ENCODE results near the gene RBM14.
"Not testable (repeated sequence)": the region's sequence is repeated elsewhere in the genome, so short reads cannot be mapped to it uniquely, and the experiment has no call there.

Gene RBM14, protein sequence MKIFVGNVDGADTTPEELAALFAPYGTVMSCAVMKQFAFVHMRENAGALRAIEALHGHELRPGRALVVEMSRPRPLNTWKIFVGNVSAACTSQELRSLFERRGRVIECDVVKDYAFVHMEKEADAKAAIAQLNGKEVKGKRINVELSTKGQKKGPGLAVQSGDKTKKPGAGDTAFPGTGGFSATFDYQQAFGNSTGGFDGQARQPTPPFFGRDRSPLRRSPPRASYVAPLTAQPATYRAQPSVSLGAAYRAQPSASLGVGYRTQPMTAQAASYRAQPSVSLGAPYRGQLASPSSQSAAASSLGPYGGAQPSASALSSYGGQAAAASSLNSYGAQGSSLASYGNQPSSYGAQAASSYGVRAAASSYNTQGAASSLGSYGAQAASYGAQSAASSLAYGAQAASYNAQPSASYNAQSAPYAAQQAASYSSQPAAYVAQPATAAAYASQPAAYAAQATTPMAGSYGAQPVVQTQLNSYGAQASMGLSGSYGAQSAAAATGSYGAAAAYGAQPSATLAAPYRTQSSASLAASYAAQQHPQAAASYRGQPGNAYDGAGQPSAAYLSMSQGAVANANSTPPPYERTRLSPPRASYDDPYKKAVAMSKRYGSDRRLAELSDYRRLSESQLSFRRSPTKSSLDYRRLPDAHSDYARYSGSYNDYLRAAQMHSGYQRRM

GRCh38 chr11:66616379-66617154 is at the start of gene RBM14:
RBM14 (plus strand) TSS chr11:66616630; CDS start chr11:66616721, 91 bp downstream.
- peak; percentile 99 for DNase-seq

GRCh38 chr11:66567787-66568123 is 48.7 kb upstream of the RBM14 start:
- DNase-seq, result no peak

DNA sequence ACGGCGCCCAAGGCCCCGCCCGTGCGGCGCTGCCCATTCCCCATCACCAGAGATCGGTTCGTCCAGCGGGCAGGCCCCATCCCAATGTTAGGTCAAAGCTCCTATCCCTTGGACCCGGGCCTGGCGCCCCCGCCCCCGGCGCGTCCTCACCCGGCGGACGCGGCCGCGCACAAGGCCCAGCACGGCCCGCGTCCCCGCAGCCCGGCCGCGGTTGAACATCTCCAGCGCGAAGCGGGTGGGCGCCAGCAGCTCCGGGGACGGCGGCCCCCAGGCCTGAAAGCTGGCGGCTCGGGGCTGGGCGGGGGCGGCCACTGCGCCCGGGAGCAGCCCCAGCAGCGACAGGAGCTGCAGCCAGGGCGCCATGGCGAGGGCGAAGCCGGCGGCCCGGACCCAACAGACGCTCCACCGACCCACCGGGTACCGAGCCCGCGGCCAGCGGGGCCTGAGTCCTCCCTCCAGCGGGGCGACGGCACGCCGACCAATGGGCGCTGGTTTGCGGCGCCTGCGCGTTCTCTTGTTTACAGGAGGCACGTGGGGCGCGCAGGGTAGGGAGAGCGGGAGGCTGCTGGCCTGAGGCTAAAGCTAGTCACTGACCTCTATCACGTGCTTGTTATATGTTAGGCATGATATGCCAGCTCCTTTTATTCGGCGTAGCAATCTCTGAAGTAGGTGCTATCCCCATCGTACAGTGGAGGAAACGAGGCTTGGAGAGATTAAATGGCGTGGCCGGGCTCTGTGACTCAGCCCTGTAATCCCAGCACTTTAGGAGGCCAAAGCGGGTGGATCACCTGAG is 48.1 kb upstream of the RBM14 start, which contains the start of gene CTSF:
Gene CTSF (minus strand): TSS at position 483 of the 793 bp plus-strand sequence. CDS start 120 bp downstream, at position 363.
- peak; percentile 55 for DNase-seq

- DNase-seq, result no peak
These were observed 47.4 kb upstream of the RBM14 start for GRCh38 chr11:66569076-66569475.

DNA sequence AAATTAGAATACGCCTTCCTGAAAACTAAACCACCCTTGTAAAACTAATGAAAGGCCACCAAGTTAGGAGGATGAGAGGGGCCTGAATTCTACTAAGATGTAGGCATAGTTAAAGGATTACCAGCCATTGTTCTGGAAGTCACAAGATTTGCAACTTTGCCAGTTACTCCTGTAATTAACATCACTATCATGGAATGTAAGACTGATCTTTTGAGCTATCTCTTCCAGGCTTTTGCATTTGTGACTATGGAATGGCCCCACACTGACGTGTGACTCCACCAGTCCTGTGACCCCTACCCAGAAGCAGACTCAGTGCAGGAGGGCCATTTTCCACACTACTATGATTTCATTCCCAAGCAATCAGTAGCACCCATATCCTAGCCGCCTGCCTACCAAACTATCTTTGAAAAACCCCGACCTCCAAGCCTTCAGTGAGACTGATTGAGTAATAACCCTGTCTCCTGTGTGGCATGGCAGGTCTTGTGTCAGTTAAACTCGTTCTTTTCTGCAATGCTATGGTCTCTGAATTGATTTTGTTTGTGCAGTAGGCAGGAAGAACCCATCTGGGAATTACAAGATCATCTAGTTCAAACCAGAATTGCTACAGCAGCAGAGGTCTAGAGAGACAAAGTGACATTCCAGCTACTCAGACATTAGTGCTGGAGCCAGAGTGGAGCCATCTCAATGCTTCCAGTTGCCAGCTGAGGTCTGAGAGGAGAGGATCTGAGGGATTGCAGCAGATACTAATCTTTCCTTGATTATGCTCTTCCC is 46.2 kb upstream of the RBM14 start:
- DNase-seq, result no peak

DNA sequence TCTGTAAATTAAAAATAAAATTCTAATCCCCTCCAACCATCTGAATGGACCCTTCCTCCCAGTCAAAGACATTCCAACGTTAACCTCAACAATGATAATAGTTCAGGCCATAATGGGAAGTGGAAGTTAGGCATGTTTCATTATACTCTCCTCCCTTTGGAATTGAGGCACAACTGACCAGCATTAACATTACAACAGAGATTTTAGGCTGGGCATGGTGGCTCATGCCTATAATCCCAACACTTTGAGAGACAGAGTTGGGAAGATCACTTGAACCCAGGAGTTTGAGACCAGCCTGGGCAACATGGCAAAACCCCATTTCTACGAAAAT is 45.6 kb upstream of the RBM14 start:
- no peak for DNase-seq

DNA sequence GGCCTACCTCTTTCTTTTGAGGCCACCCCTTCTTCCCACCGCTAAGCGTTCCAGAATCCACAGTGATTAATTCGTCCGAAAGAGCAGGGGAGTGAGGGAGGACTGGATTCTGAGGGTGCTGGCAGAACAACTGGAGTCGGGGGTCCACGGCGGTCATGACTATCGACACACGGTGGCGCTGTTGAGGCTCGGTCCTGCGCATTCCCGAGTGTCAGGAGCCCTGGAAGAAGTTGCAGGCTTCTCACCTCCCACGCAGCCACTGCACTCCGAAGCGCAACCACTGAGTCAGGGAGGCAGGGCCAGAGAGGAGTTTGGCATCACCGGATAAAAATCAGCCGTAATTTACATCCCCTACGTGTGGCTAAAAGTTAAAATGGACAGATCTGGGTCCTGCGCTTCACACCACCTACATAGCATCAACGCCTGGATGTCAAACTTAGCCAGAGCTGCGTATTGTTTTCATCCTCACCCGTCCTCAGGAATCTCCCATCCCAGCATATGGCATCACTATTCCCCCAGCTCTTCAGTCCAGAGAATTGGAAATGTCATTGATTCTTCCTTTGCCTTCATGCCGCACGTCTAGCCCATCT is 37.3 kb upstream of the RBM14 start:
- DNase-seq, result no peak

- no peak for DNase-seq
These were observed 35.6 kb upstream of the RBM14 start for GRCh38 chr11:66580803-66581202.

- DNase-seq, result no peak
These were observed 35.2 kb upstream of the RBM14 start for GRCh38 chr11:66581261-66581660.

DNA sequence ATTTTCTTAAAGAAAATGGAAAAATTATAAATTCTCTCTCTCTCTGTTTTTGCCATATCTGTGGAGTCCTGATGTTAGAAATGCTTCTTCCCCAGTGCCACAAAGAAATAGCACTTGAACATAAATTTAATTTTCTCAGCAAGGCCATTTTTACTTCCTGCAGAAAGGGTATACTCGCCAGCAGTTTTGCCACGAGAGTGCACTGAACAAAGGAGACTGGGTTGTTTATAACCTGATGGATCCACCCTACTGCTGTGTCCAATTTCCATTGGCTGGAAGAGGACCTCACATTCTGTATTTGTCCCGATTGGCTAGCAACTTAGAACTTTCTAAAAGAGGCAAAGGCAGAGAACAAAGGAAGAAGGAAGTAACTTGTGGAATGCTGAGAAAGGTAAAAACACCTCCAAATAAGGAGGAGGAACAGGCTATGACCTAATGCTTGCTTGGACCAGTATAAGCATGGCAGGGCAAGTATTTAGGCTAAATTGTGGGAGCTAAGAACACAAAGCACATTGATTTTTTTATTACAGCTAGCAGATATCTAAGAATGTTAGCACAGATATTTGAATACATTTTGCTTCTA is 33.8 kb upstream of the RBM14 start:
- not testable (repeated sequence) for DNase-seq

GRCh38 chr11:66585447-66585846 is 31.0 kb upstream of the RBM14 start:
- DNase-seq, result not testable (repeated sequence)

DNA sequence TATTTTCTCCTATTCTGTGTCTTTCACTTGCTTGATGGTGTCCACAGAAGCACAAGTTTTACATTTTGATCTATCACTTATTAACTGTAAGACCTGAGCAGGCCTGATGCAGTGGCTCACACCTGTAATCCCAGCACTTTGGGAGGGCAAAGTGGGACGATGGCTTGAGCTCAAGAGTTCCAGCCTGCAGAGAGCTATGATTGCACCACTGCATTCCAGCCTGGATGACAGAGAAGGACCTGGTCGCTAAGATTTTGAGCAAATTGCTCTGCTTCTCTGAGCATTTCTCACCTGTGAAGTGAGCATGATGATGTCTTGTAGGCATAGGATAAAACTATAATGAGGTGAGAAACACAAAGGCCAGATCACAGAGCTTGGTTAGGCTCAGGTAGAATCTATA is 30.3 kb upstream of the RBM14 start:
- DNase-seq, result no peak

DNA sequence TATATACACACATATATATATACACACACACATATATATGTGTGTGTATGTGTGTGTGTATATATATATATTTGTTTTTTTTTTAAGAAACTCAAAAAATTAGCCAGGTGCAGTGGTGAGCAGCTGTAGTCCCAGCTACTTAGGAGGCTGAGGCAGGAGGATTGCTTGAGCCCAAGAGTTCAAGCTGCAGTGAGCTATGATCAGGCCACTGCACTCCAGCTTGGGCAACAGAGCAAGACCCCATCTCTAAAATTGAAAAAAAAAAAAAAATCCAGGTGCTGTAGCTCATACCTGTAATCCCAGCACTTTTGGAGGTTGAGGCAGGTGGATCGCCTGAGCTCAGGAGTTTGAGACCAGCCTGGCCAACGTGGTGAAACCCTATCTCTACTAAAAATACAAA is 27.1 kb upstream of the RBM14 start:
- not testable (repeated sequence) for DNase-seq

- no peak for DNase-seq
These were observed 26.3 kb upstream of the RBM14 start for GRCh38 chr11:66589996-66590675.

DNA sequence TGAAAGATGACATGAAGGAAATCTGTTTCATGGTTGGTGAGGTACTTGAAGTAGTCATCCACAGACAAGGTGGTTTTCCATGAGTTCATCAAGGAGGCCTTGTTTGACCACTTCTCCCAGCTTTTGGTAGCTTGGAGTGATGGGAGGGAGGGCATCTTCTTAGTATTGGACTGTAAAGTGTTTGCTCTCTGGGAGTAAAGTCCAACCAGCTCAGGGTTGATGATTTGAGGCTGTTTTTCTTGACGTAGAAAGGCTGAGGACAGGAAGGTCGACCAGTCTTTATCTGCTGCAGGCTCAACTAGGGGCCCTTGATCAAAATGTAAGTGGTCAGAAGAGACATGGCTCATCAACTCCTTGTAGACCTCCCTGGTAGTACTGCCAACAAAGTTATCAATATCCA is 25.3 kb upstream of the RBM14 start:
- no peak for DNase-seq

DNA sequence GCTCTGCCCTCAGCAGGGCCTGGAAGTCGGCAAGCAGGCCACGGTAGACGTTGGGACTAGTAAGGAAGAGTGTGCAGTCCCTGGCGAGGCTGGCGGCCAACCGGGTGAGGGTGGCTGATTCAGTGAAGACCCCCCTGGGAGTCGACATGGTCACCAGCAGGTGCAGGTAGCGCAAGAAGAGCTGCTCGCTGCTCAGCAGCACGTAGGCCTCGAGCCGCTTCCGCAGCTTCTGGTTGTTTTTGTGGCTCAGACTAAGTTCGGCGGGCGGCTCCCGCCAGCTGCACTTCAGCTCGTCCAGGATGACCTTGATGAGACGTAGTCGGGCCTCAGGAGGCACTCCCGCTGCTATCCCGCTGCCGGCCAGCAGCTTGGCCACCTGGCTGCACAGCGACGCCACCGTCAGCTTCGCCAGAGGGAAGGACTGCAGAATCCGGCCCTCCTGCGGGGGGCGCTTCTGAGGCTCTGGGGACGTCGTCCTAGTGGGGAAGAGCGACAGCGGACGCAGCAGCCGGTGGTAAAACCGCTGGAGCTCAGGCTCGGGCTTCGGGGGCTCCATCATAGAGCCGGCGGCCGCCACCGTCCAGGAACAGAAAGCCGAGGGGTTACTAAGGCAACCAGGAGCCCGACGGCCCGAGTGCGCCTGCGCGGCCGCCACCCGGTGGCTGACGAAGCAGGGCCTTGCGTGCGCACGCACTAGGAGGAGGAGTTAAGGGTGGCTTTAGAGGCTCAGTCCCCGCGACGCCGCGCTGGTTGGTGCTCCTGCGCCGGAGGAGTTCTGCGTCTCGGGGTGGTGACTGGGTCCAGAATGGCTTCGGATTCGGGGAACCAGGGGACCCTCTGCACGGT is 23.8 kb upstream of the RBM14 start, which contains the start of the genes CCDC87 and CCS:
Gene CCDC87 (minus strand): TSS at position 607 of the 846 bp plus-strand sequence. CDS start 48 bp downstream, at position 559.
Gene CCS (plus strand): TSS at position 729 of the 846 bp plus-strand sequence. CDS start 77 bp downstream, at position 806.
- DNase-seq, result peak; percentile 97

DNA sequence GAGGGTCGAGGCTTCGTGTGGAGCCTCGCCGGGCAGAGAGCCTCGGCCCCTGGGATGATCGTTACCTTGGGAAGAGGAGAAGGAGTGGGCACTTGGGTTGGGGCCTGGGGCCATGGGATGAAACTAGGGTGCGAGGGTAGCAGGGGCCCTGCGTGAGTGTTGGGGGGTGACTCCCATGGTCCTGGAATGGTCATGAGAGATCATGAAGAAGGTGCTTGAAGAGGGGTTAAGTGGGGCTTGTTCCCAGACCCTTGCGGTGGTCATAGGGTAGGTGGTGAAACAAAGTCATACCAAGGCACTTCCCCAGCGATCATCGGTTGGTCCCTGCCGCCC is 23.2 kb upstream of the RBM14 start:
- no peak for DNase-seq

DNA sequence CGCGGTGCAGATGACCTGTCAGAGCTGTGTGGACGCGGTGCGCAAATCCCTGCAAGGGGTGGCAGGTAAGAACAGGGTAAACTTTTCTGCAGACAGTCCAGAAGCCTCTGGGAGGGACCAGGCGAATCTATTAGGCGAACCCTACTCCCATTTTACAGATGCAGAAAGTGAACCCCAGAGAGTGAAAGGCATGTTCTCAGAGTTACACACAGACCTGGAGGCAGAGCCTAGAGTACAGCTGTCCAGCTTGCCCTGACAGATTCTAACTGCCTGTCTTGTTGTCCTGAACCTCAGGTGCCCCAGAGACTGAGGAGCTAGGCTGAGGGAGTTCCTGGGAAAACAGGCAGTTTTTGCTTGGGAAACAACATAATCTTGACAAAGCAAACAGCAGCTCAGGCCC is 22.8 kb upstream of the RBM14 start:
- no peak for DNase-seq

DNA sequence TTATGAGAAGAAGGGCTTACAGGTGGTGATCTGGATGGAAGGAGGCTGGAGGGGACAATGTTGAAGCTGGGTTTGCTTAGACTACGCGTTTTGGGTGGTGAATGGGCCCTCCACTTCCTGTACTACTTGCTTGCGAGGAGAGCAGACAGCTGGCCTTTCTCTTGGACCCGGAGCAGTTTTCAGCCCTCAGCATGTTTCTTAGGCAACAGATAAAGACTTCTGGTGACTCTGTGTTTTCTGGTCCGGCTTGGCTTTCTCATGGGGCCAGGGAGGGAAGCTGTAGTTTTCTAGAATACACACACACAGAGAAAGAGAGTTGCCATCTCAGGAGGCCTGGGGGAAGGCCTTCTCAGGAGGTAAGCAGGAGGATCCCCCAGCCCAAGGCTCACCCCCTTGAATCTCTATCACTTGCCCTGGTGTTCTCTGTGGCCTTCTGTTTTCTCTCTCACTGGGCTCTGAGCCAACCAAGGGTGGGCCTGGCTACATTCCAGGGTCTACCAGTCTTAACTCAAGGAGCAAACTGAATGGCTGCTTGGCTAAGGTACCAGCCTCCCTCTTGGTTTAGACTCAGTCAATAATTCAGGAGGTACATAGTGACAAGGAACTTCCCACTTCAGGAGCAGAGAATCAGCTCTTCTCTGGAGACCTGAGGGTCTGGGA is 21.1 kb upstream of the RBM14 start:
- DNase-seq, result no peak
